GM19240 (cell line): ENCODE measurements around the gene ATG2A.

Experiments used
- DNase-seq: peaks from one replicate; pipeline ENCODE4 v3.0.0; 2011; ENCODE audit warnings: low spot score; ENCODE audit not compliant: insufficient read length

ATG2A gene

GRCh38 chr11:64902102-64902900 lies 14.7 kb downstream of the ATG2A start:
- no peak for DNase-seq

- no peak for DNase-seq
Observed at GRCh38 chr11:64900774-64901173, 16.2 kb downstream of the ATG2A start.

GRCh38 chr11:64900263-64900678 lies 16.7 kb downstream of the ATG2A start:
- no peak for DNase-seq

GRCh38 chr11:64898541-64898940 lies 18.5 kb downstream of the ATG2A start:
- DNase-seq = no peak

GRCh38 chr11:64898076-64898445 lies 18.9 kb downstream of the ATG2A start:
- DNase-seq = no peak

- no peak for DNase-seq
Observed at GRCh38 chr11:64897381-64898075, 19.5 kb downstream of the ATG2A start.

- no peak for DNase-seq
Observed at GRCh38 chr11:64896448-64897022, 20.5 kb downstream of the ATG2A start.

GRCh38 chr11:64894812-64895452 lies 22.1 kb downstream of the ATG2A start:
- no peak for DNase-seq

- peak; percentile 92 for DNase-seq
Observed at GRCh38 chr11:64894070-64894811, 22.8 kb downstream of the ATG2A start.

- DNase-seq = no peak
Observed at GRCh38 chr11:64893194-64894069, 23.6 kb downstream of the ATG2A start.

- no peak for DNase-seq
Observed at GRCh38 chr11:64892838-64893193, 24.2 kb downstream of the ATG2A start.

- DNase-seq = no peak
Observed at GRCh38 chr11:64892411-64892831, 24.6 kb downstream of the ATG2A start.

GRCh38 chr11:64891880-64892279 lies 25.1 kb downstream of the ATG2A start:
- DNase-seq = no peak

GRCh38 chr11:64891215-64891848 lies 25.7 kb downstream of the ATG2A start:
- DNase-seq = no peak

GRCh38 chr11:64890522-64890939 lies 26.5 kb downstream of the ATG2A start:
- DNase-seq = no peak

- no peak for DNase-seq
Observed at GRCh38 chr11:64888729-64889511, 28.1 kb downstream of the ATG2A start.

- DNase-seq = no peak
Observed at GRCh38 chr11:64888406-64888728, 28.6 kb downstream of the ATG2A start.

GRCh38 chr11:64887757-64888405 lies 29.1 kb downstream of the ATG2A start:
- peak; percentile 77 for DNase-seq
